Muscle layer of colon (tissue), 2 donors: ENCODE measurements around the gene TCP11X2.
A peak's percentile ranks its signal among the peaks of the same experiment; 100 is the strongest.
"Not testable (repeated sequence)": the region's sequence is repeated elsewhere in the genome, so short reads cannot be mapped to it uniquely, and the experiment has no call there.

ENCODE experiments used
- H3K27ac ChIP-seq: one replicate; pipeline ENCODE4 v1.7.0; 2013; ENCODE audit warnings: low read depth, mild to moderate bottlenecking, low read length, moderate library complexity
- H3K27me3 ChIP-seq, 2 donors: one replicate each; pipeline ENCODE4 v1.7.0; 2013; ENCODE audit warnings: low read length in 2 of 2, mild to moderate bottlenecking in 2 of 2; ENCODE audit not compliant: insufficient read depth in 2 of 2, control insufficient read depth in 1 of 2
- H3K36me3 ChIP-seq: one replicate; pipeline ENCODE4 v1.7.0; 2013; ENCODE audit warnings: mild to moderate bottlenecking, low read length; ENCODE audit not compliant: insufficient read depth
- H3K4me1 ChIP-seq: one replicate; pipeline ENCODE4 v1.7.0; 2013; ENCODE audit warnings: mild to moderate bottlenecking, low read length; ENCODE audit not compliant: insufficient read depth
- H3K4me3 ChIP-seq, 2 donors: one replicate each; pipeline ENCODE4 v1.7.0; 2013; ENCODE audit warnings: low read length in 2 of 2, low read depth in 1 of 2, mild to moderate bottlenecking in 1 of 2, moderate library complexity in 1 of 2
- H3K9ac ChIP-seq: one replicate; pipeline ENCODE4 v1.7.0; 2013; ENCODE audit warnings: low read length
- H3K9me3 ChIP-seq: one replicate; pipeline ENCODE4 v1.7.0; 2013; ENCODE audit warnings: mild to moderate bottlenecking, low read length
- donor health status: abdominal sarcoma.
- donor health status: Adenocarcinoma of cecum.

The TCP11X2 gene

DNA sequence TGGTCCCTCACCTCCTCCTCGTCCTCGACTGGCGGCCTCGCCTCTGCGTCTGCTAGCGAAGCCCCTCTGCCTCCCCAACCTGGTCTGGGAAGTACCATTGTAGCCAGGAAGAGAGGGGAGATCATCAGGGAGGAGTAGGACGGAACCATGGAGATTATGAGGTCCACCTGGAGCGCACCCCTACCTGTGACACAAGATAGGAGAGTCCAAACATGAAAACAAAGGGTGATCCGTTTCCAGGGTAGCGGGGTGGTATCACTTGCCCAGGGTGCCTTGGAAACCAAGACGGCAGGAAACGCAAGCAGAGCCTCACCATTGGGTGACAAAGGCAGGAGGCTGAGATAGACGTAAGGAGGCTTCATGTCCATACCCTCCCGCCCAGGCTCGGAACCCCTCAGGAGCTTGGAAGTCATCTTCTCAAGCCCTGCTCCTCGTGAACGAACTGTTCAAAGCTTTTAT lies at the start of gene TCP11X2:
TCP11X2 (minus strand) TSS at position 51 of the 459 bp plus-strand sequence.
- H3K36me3 ChIP-seq, H3K27ac ChIP-seq, H3K27me3 ChIP-seq, H3K4me1 ChIP-seq, H3K9ac ChIP-seq, H3K4me3 ChIP-seq, H3K9me3 ChIP-seq: not testable (repeated sequence)

DNA sequence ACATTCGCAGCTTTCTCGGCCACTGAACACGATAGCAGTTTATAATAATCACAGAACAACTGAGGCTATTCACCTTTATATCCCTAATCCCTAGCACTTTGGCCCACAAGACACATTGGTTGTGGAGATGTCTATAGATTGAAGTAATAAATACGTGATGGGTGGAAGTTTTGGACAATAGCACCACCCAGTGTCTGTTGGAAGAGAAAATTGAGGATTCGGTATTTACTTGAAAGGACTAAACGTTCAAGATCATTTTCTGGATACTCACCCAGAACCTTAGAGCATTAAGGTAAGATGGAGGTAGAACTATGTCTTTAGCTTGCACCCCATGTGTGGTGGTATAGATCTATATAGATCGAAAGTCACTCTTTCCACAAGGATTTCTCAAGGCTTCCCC lies 45.7 kb upstream of the TCP11X2 start:
- H3K27ac ChIP-seq = no peak overlapping the region
- H3K9me3 ChIP-seq = no peaks in the 10 kb centered on the region
- H3K4me1 ChIP-seq = peaks cover 4% of the 10 kb centered on the region
- no peak overlapping the region for H3K9ac ChIP-seq
- H3K4me3 ChIP-seq = no peak overlapping the region
- no peaks in the 10 kb centered on the region for H3K36me3 ChIP-seq
- H3K27me3 ChIP-seq = peaks cover 0 to 18% of the 10 kb centered on the region in 2 donors

DNA sequence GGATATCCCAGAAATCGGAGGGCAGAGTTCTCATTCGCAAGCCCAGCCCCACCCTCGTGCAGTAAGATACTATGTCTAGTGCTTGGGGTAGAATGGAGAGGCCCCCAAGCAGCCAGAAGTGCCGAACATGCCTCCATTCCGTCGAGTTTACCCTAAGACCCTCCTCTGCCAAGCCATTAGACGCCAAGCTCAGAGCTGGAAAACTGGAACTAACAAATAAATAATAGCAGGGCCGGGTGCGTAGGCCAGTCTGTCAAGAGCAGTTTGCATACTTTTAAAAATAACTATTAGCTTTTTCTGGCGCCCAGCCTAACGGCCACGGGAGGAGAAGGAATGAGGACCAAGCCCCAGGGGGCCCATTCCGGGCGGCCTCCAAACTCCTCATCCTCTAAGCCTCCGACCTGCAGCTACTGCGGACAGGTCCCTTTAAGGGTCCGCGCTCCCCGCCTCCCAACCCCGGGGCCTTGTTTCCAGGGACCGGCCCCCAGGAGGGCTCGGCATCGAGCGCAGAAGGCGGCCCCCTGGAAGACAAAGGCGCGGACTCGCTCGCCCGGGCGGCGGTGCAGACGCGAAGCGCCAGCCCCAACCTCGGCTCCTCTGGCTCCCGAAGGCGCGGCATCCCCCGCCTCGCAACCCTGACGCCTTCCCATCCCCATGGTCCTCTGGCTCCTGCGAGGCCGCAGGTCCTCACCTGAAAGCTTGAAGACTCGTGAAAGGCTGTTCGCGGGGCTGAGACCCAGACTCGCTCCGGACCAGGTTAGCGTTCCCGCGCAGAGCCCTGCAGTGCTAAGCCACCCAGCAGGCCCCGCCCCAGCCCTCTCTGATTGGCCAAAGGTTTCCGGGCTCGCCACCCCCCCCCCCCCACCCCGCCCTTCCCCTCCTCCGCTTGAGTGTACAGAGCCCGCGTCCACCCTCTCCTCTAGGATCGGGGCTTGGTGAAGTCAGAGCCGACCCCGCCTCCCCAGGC lies 44.6 kb upstream of the TCP11X2 start, which contains the start of gene TMSB15A:
TMSB15A (minus strand) TSS at position 765 of the 967 bp plus-strand sequence.
- H3K9ac ChIP-seq = no peak within 1 kb of the TSS
- H3K9me3 ChIP-seq = no peaks in the 10 kb centered on the region
- no peak within 1 kb of the TSS for H3K27ac ChIP-seq
- peaks cover 0 to 16% of the 10 kb centered on the region in 2 donors for H3K27me3 ChIP-seq
- peak within 1 kb of the TSS; percentile 25 to 48 for H3K4me3 ChIP-seq
- peaks cover 4% of the 10 kb centered on the region for H3K4me1 ChIP-seq
- no peaks in the 10 kb centered on the region for H3K36me3 ChIP-seq

DNA sequence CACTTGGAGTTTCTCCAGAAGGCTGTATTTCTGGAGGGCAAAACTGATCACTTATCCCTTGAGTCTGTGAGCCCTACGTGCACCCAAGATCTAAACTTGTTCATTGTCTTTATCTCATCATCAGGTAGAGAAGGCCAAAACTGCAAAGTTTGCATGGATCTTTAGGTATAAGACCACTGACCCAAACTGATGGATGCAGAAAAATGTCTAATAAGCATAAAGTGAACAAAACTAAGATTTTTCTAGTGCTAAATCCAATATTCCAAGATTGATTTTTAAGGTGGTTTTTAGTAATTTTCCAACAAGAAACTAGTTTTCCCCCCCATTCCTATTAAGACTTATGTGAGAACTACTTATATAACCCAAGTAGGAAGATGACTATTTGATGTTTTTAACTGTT lies 42.9 kb upstream of the TCP11X2 start:
- no peak overlapping the region for H3K9ac ChIP-seq
- H3K36me3 ChIP-seq = no peaks in the 10 kb centered on the region
- H3K9me3 ChIP-seq = no peaks in the 10 kb centered on the region
- no peak overlapping the region for H3K27ac ChIP-seq
- H3K4me3 ChIP-seq = no peak overlapping the region
- H3K27me3 ChIP-seq = peaks cover 0 to 13% of the 10 kb centered on the region in 2 donors
- peaks cover 4% of the 10 kb centered on the region for H3K4me1 ChIP-seq

DNA sequence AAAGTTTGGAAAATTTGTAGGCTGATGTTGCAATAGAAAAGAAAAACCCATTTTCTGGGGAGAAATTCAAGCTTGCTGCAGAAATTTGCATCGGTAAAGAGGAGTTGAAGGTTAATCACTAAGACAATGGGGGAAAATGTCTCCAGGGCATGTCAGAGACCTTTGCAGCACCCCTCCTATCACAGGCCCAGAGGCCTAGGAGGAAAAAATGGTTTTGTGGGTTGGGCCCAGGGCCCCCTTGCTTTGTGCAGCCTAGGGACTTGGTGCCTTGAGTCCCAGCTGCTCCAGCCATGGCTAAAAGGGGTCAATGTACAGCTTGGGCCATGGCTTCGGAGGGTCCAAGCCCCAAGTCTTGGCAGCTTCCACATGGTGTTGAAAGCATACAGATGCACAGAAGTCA lies 27.1 kb upstream of the TCP11X2 start:
- H3K4me1 ChIP-seq = no peaks in the 10 kb centered on the region
- H3K27me3 ChIP-seq = no peaks in the 10 kb centered on the region
- no peak overlapping the region for H3K4me3 ChIP-seq
- no peaks in the 10 kb centered on the region for H3K36me3 ChIP-seq
- no peaks in the 10 kb centered on the region for H3K9me3 ChIP-seq
- H3K9ac ChIP-seq = no peak overlapping the region
- H3K27ac ChIP-seq = no peak overlapping the region

DNA sequence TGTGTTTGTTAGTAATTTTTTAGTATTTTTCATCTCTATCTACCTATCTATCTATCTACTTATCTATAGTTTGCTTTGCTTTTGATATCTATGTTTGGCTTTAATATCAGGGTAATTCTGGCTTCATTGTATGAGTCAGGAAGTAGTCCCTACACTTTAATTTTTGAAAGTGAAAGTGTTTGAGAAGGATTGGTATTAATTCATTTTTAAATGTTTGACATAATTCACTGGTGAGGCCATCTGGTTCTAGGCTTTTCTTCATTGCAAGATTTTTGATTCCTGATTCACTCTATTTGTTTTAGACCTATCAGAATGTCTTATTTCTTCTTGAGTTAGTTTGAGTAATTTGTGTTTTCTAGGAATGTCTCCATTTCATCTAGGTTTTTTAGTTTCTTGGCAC lies 20.2 kb upstream of the TCP11X2 start:
- Histone ChIP-seq H3K9me3 (no peaks in the 10 kb centered on the region), H3K4me3 (no peak overlapping the region), H3K36me3 (no peaks in the 10 kb centered on the region), H3K9ac (no peak overlapping the region), H3K27me3 (no peaks in the 10 kb centered on the region), H3K4me1 (no peaks in the 10 kb centered on the region), H3K27ac (no peak overlapping the region)

DNA sequence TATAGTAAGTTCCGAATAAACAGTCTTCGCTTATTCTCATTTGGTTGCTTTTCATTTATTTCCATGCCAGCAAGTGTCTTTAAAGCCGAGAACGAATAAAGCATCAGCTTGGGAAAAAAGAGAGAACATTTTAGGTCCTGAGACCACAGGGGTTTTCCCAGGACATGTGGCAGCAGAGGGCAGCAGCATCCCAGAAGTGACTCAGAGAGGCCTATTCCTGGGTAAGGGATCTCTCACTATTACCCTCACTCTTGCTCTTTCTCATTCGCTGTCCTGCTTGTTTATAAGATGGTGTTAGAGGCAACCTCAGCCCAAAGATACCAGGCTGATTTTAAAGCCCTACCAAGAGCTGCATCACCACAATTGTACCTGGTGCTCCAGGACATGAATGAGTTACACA lies 7.2 kb upstream of the TCP11X2 start:
- H3K27ac ChIP-seq, H3K4me1 ChIP-seq, H3K4me3 ChIP-seq, H3K27me3 ChIP-seq, H3K36me3 ChIP-seq, H3K9ac ChIP-seq, H3K9me3 ChIP-seq: not testable (repeated sequence)

DNA sequence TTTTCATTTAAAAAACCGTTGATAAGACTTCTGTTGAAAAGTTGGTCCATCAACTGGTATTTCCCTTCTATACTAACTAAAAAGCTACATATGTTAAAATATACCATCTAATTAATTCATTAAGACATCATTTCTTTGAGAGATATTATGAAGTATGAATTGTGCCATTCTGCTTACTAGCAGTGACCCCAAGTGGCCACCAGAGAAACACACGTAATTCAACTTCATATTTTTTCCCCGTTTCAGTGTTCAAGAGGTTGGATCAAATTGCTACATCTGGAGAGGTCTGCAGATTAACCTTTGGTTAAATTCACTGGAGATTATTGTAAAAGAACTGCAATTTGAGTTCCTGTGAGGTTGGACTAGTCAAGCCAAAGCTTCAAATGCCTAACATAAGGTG lies 1.4 kb downstream of the TCP11X2 start:
- not testable (repeated sequence) for H3K4me1 ChIP-seq, H3K27me3 ChIP-seq, H3K36me3 ChIP-seq, H3K27ac ChIP-seq, H3K9me3 ChIP-seq, H3K4me3 ChIP-seq, H3K9ac ChIP-seq

DNA sequence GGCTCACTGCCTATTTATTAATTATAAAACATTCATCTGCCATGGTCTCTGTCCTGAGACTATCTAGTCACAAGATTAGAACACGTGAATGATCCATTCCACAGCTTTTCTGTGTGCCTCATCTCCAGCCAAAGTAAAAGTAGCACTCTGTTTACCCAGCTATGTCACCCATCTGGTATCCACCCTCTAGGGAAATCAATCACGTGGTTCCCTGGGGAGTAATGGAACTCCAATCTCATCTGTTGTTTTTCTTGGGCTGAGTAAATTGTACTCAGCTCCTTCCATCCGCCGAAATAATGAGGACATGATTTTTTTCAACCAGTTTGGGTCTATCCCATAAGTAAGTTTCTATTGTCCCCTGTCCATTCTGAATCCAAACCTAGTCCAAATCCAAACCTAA lies 13.0 kb downstream of the TCP11X2 start:
- H3K9ac ChIP-seq, H3K4me3 ChIP-seq, H3K36me3 ChIP-seq, H3K27me3 ChIP-seq, H3K4me1 ChIP-seq, H3K27ac ChIP-seq, H3K9me3 ChIP-seq: not testable (repeated sequence)

DNA sequence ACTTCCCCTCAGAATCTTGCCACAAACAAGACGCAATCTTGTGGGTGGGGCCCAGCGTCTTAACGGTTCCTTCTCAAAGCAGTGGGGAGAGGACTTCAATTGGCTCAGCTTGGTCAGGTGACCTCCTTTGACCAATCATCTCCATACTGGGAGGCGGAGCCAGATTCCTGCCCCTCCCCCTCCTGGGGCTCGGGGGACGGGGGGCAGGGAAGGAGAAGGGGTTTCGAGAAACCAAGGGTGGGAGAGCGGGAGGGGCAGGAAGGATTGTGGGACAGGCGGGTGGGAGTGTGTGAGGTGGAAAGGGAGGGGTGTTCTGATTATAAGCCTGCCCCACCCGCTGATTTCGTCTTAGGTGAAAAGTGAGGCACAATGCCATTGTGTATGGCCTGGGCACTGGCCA lies 31.7 kb downstream of the TCP11X2 start, which contains the start of gene NXF2B:
NXF2B (minus strand) TSS at position 101 of the 400 bp plus-strand sequence. CDS start 59,972 bp downstream, outside the sequence.
- not testable (repeated sequence) for H3K4me3 ChIP-seq, H3K4me1 ChIP-seq, H3K9me3 ChIP-seq, H3K27me3 ChIP-seq, H3K9ac ChIP-seq, H3K36me3 ChIP-seq, H3K27ac ChIP-seq

DNA sequence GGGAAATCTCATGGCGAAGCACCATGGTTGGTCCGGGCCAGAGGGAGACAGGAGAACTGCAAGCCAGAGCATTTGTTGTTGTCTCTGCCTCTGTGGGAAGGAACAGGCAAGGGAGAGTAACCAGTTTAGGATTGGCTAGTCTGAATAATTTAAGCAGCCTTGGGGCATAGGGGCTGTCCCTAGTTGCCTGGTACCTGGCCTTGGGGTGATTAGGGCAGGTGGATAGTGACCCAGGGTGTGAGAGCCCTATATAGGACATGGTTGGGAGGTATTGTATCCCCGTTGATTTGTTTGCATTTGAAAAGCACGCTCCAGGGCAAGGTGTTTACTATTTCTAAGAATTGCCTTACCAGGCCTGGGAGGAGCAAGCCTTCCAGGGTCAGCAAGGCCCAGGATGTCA lies 57.1 kb downstream of the TCP11X2 start:
- H3K4me3 ChIP-seq, H3K9me3 ChIP-seq, H3K9ac ChIP-seq, H3K36me3 ChIP-seq, H3K4me1 ChIP-seq, H3K27me3 ChIP-seq, H3K27ac ChIP-seq: not testable (repeated sequence)
